ENCODE results near the gene CASP10.

DNA sequence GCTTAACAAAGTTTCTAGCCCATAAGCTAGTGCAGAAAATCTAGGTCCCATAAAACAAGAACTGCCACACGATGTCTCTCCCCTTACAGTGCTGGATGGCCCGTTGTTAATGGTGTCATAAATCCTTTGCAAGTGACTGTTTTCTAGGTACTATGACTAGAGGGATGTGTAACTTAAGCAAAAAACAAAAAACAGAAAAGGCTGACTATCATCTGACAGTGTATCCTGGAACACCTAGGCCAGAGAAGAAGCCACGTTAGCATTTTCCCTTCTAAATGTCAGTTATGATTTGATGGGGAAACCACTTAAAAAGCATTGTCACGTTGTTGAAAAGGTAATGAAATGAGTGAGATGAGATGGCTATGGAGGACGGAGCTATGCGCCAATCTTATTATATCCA lies 79.8 kb downstream of the CASP10 start:
- TF ChIP-seq EZH2 (IDR thresholded peaks at IDR 0.05; ENCODE audit: insufficient read depth, poor library complexity, severe bottlenecking): no peak
- no peak for TF ChIP-seq EZH2phosphoT487 (IDR thresholded peaks at IDR 0.05; ENCODE audit: insufficient read depth, low read depth)

Data from GM23248 (cell line).